IPS DF 19.7 (cell line): Measurements from ENCODE around the gene NUAK1.

Source experiments
- DNase-seq: peaks from one replicate; pipeline ENCODE4 v3.0.0-alpha.2; 2013; ENCODE audit warnings: low read depth, low spot score

The NUAK1 gene

GRCh38 chr12:106130474-106131113 is 8.2 kb downstream of the NUAK1 start:
- no peak for DNase-seq

- no peak for DNase-seq
Observed at GRCh38 chr12:106128585-106129328, 10.0 kb downstream of the NUAK1 start.

- DNase-seq = no peak
Observed at GRCh38 chr12:106127338-106128126, 11.2 kb downstream of the NUAK1 start.

DNA sequence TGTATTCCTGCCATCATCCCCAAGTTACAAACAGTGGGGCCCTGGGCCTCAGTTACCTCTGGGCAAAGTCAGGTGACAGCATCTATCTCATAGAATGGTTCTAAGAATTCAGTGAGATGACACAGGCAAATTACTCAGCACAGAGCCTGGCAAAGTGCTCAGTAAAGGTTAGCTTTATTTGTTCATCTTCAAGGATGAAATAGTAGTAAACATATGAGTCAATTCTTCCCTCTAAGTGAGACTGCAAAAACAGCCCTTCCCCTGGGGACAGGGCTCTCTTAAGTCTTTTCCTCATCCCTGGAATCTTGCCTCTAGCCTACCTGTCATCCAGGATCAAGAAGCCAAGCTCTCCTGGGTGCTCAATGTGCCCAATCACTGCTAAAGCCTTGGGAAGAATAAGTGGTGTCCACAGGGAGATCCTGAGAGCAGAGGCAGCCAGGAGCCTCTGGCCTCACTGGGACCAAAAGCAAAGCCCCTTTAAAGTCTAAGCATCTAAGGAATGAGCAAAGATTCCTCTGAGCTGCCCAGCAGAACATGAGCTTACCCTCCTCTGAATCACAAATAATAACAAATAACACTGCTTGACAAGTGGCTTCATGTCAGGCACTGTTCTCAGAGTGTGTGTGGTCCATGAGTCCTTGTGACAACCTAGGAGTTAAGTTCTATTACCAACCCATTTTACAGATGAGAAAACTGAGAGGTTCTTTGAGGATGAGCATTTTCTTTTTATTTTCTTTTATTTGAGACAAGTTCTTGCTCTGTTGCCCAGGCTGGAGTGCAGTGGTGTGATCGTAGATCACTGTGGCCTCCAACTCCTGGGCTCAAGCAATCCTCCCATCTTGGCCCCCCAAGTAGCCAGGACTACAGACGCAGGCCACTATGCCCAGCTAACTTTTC is 12.1 kb downstream of the NUAK1 start:
- DNase-seq = no peak

- DNase-seq = no peak
Observed at GRCh38 chr12:106125351-106126095, 13.2 kb downstream of the NUAK1 start.

GRCh38 chr12:106123551-106124081 is 15.1 kb downstream of the NUAK1 start:
- no peak for DNase-seq

DNA sequence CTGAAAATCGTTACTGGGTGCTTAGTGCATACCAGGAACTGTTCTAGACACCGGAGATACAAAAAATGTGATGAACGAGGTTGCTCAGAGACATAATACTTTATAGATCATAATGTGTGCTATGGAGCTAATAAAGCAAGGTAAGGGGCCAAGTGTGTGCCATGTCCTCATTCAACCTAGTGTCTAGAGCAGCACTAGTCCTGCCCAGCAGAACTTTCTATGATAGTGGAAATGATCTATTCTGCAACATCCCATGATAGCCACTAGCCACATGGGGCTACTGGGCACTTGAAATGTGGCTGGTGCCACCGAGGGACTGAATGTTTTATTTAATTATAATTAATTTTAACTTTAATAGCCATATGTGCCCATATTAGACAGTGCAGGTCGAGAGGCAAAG is 15.6 kb downstream of the NUAK1 start:
- DNase-seq = no peak

DNA sequence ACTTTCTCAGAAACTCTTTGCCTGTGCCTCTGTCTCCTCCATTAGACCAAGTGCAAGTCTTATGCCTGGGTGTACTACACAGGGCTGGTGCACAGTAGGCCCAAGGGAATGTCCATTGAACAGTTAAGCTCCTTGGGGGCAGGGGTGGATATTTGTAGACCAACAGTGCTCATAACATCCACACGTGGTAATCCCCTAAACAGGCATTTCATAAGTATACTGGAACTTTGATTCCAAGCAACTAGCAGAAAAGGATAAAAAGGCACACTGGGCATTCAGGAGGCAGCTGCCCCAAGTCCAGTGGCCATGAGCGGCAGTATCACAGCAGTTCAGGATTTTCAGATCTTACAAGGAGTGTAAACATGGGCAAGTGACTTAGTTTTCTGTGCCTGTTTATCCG is 16.8 kb downstream of the NUAK1 start:
- DNase-seq = no peak

DNA sequence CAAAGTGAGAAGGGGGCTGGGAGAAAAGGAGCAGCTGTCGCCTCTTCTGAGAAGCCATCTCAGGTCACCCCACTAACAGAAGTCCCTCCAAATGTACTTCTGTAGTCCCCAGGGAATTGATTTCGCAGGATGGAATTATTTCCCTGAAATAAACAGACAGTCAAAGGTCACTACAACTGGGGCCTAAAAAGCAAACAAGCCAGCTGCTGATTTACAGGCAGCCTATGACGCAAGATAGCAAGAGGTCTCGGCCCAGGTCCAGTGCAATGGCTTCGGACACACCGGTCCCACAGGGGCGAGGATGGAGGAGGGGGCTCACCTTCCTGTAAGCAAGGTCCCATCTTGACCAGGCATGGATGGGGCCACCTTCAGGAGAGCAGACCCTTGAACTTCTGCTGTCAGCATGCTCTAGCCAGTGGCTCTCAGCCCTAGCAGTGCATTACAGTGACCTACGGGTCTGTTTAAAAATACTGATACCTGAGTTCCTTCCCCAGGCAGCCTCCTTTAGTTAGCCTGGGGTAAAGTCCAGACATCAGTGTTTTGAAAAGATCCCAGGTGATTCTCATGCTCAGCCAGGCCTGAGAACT is 18.1 kb downstream of the NUAK1 start:
- no peak for DNase-seq

DNA sequence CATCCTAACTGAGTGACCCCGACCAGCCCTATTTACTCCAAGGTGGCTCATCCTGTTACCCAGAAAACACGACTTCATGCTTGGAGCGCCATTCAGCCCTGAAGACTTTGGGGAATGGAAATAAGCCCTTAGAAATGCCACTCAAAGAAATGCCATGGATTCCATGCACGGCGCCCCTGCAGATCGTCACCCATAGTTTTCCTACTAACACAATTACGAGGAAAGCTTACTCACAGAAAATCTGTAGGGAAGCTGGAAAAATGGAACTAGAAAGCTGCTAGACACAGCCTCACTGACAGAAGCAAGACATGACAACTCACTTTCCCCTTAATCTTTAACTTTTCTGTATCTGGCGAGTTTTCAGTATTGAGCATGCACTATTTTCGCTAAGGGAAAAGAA is 19.5 kb downstream of the NUAK1 start:
- no peak for DNase-seq

GRCh38 chr12:106118381-106119130 is 20.2 kb downstream of the NUAK1 start:
- DNase-seq = no peak

- no peak for DNase-seq
Observed at GRCh38 chr12:106115440-106115839, 23.3 kb downstream of the NUAK1 start.

DNA sequence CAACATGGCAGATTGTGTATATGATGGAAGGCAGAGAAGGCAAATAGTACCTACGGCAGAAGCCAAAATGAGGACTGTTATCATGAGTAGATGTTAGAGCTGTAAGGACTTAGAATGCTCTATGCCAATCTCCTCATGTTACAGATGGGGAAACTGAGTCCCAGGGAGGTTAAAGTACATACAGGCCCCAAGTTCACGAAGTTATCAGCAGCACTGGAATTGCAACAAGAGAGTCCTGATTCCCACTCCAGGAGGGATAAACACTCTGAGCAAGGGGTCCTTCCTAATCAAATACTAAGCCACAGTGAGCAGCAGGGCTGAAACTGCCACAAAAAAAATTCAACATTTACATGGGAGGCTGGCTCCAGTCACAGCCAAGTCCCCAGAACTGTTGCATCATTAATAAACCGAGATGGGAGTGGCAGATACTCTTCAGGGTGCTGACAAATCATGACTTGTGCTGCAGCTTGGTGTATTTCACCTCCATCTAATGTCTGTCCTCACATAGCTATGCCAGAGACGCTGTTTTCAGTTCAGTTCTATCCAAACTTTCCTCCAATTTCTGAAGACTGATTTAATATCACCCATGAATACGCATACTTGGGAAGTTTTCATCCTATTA is 24.2 kb downstream of the NUAK1 start:
- no peak for DNase-seq

- no peak for DNase-seq
Observed at GRCh38 chr12:106113824-106114446, 24.8 kb downstream of the NUAK1 start.

DNA sequence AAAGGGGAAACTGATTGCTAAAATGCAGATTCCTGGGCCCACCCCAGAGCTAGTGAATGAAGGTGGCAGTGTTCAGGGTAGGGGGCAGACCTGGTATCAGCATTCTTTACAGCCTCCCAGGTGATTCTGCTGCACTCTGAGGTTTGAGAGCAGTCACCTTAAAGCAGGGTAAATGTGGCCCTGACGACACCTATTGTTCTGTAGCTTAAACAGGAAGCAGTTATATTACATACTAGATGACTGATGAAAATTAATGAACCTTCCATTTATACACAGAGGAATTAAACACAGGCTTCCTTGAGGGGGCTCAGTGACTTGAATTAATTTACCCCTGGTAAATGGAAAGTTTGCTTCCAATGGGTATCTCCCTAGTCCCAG is 25.3 kb downstream of the NUAK1 start:
- no peak for DNase-seq

DNA sequence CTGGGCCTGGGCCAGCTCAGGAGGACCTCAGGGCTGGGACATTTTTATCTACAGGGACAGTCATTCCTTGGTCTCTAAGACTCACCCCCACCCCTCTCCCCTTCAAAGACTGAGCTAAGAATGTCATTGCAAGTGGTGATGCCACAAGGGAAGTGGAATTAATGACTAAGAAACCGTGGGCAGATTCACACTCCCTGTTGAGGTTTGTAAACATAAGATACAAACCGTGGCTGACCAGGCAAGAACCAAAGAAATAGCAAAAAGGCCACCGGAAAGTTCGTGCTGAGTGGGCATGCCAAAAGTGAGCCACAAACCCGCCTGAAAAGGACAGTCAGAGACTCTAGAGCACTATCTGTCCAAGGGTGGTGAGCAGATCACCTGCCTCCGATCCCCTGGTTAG is 25.7 kb downstream of the NUAK1 start:
- no peak for DNase-seq

DNA sequence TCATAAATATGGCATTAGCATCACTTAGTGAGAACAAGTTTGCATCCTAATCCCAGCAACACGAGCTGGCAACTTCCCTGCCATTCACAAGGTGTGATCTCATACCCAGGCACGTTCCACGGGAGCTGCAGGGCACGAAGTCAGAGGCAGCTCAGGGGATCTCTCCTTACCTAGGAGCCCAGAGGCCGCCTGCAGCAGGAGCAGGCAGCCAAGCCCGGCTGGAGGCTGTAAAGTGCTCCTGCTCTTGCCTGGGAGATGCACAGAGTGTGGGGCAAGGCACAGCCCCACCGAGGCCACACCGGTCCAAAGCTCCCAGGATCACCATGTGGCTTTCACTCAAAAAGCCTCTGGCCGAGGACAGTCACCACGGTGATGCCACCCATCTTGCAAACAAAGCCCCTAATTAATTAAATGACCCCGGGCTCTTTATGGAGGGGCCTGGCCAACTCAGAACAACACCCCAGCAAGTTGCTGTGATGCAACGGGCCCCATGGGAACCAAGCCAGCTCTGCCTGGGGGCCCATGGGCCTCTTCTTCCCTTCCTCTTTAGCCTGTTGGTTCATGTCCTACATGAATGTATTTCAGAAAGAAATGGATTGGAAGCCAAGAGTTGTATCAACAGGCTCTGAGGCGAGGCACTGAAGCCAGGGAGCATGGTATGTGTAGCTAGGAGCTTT is 26.5 kb downstream of the NUAK1 start:
- DNase-seq = no peak
